Esophagus mucosa (tissue), 1 donor: Measurements from ENCODE around the gene ALS2. TPM values are rescaled to one million over a fixed set of nuclear protein-coding genes. Genes with fewer than 3 reads are reported as not detected.
A peak's percentile ranks its signal among the peaks of the same experiment; 100 is the strongest.
"Not testable (repeated sequence)": the region's sequence is repeated elsewhere in the genome, so short reads cannot be mapped to it uniquely, and the experiment has no call there.

Experiments
- ATAC-seq: fragments of 200-7000 bp; cut with Tn5 transposase; one replicate; pipeline ENCODE4 v1.9.1; 2020
- total RNA-seq: library from RNA; stranded (reverse); gene quantifications from one replicate; pipeline ENCODE4 v1.2.4, GENCODE V29; 2023
- donor health status: DM: yes; HTN: yes; CAD: no.

Gene ALS2
- total RNA-seq = 8.5 TPM

GRCh38 chr2:201780674-201781493, at the start of gene ALS2:
ALS2 (minus strand) TSS chr2:201780933; CDS start chr2:201768885, 12,048 bp downstream.
- peak; percentile 98 for ATAC-seq

DNA sequence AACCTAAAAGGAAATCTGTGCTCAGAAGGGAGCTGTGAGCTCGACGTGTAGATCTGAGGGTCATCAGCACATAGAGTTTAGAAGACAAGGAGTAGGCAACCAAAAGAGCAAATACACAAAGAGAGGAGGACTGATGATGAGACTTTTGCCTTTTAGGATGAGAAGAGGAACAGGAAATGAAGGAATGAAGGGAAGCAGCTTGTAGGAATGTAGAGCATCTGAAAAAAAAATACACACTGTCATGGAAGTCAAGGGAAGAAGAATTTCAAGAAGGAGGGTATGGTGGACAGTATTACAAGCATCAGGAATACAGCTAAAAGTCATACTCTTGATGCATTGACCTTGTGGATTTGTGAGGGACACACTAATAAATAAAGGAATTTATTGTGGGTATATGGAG, 47.5 kb upstream of the ALS2 start:
- ATAC-seq = no peak

DNA sequence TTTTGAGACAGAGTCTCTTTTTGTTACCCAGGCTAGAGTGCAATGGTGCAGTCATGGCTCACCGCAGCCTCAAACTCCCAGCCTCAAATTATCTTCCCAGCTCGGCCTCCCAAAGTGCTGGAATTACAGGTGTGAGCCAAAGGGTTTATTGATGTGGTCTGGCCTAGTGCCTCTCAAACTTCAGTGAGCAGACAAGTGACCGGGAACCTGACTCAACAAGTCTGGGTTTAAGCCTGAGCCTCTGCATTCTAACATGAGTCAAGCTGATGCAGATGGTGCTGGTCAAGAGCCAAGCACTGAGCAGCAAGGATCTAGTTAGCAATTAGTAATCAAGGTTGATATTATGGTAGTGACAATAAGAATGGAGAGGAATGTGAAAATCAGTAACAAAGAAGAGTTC, 46.9 kb upstream of the ALS2 start:
- ATAC-seq = peak; percentile 50

- ATAC-seq = no peak
These were observed 43.5 kb upstream of the ALS2 start for GRCh38 chr2:201824212-201824611.

DNA sequence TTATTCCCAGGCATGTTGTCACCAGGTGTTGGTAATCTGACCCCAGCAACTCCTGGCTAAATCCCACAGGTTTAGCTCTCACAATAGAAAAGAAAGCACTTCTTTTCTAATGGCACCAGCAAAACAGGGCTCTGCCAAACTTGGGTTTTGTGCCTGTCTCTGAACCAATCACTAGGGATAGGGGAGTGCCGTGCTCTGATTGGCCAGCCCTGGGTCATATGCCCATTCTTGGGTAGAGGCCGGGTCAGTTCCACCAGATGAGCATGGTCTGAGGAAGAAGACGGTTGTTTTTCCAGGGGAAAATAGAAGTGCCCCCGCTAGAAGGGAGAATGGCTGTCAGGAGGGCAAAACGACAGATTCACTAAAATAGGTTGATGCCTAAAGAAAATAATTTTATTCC, 40.3 kb upstream of the ALS2 start:
- ATAC-seq = no peak

GRCh38 chr2:201820383-201821007, 39.8 kb upstream of the ALS2 start:
- ATAC-seq = no peak

- ATAC-seq = no peak
These were observed 36.2 kb upstream of the ALS2 start for GRCh38 chr2:201816657-201817575.

DNA sequence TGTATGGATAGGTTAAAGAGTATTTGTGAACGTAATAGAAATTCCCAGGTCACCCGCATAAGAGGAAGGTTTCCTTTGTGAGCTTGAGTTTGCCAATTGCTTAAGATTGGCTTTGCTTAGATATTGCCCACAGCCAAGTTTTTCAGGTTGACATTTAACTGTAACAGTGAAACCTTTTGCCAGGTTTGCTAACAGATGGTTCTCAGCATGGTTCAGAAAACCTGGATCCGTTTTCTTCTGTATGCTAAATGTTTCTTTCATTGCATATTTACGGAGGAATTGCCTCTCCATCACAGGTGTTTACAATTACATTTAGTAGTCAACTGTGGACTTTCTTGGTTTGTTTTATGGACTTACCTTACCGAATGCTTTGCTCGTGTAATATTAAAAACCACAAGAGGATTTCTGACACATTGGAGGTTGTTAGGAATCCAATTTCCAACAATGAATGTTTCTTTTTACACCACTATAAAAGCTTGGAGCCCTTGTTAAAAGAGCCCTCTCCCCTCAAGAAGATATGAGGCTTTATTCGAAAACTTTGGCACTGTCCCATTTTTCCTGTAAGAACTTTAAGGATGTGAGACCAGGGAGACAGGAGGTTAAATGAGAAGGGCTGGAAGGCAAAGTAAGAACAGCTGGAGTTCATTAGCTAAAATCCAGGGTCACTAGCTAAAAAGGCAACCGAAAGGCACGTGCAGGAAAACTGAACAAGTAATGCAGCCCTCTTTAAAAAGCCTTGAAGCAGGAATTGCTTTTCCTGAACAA, 33.4 kb upstream of the ALS2 start:
- ATAC-seq = no peak

- ATAC-seq = not testable (repeated sequence)
These were observed 29.9 kb upstream of the ALS2 start for GRCh38 chr2:201810604-201811003.

DNA sequence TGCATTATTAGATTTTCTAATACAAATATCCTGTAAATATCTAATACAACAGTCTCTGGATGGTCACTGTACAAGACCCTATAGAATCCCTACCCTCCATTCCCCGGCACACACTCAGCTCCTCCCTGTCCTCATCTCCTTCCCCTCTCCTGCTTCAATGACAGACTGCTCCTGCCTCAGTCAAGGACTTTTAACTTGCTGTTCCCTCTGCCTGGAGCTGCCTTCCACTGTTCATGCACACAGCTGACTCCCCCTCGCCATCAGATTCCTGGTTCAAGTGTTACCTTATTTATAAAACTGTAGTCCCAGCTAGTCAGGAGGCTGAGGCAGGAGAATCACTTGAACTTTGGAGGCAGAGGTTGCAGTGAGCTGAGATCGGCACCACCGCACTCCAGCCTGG, 28.9 kb upstream of the ALS2 start:
- ATAC-seq = no peak

DNA sequence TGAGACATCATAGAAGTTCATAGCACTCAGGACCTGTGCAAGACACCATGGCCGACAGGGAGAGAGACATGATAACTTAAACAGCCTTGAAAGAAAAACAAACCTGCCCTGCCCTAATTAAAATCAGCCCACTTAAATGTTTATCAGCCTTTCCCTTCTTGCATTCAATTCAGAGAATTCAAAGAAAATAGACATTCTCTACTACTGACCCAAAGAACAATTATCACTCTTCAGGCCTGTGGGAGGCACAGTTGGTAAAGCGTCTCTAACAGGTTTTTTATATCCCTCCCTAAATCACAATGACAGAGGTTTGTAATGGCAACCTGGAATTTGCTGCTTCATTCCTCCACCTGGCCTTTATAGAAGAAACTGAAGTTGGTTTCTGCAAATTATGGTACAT, 27.3 kb upstream of the ALS2 start:
- no peak for ATAC-seq

DNA sequence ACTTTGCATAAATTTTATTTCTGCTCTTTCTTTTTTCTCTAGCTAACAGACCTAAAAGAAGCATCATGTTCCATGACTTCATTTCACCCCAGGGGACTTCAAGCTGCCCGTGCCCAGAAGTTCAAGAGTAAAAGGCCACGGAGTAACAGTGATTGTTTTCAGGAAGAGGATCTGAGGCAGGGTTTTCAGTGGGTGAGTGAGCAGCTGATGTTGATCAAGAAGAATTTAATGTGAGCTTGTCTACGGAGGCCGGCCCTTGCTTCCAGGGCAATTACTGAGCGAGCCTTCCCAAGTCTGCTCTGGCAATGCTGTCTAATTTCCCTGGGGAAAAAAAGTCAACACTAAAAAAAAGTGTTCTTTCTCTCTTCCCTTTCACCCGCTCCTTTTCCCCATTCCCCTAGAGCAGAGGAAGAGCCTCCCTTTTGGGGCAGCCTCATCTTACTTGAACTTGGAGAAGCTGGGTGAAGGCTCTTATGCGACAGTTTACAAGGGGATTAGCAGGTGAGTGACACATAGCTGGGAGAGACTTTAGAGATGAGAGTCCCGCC, 26.8 kb upstream of the ALS2 start:
- no peak for ATAC-seq

GRCh38 chr2:201806442-201807170, 25.9 kb upstream of the ALS2 start, which contains the start of gene CDK15:
CDK15 (plus strand) TSS chr2:201806537; CDS start chr2:201806665, 128 bp downstream.
- ATAC-seq = no peak

DNA sequence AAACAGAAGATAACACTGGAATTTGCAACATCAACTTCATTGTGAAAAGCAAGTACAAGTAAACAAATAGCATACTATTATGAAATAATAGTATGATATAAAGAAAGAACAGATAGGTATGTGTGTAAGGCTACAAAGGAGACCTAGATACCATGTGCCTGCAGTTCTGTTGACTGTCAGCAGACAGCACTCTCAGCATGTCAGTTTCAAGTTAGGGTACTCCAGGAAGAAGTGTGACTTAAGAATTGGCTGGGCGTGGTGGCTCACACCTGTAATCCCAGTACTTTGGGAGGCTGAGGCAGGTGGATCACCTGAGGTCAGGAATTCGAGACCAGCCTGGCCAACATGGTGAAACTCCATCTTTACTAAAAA, 18.2 kb upstream of the ALS2 start:
- ATAC-seq = not testable (repeated sequence)

DNA sequence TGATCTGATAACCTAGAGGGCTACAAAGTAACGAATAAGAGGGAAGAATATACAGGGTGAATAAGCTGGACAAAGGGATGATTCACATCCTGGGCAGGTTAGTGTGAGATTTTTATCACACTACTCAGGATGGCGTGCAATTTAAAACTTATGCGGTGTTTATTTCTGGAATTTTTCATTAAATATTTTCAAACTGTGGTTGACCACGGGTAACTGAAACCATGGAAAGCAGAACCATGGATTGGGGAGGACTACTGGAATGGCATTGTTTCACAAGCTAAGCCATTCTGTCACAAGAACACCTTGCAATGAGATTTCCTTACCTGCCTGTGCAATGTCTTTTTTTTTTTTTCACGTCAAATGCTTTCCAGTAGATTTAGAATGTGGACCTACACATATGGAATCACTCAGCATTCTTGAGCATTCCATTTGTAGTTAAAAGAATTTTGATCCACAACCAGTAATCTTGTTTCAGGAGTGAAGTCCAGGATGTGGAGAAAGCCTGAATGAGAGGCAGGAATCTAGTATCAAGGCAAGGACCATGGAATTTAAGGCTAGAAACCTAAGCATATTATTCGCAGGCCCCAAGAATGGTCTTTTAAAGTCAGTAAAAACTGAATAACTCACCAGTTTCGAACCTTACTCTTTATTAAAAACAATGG, 17.6 kb upstream of the ALS2 start:
- no peak for ATAC-seq

DNA sequence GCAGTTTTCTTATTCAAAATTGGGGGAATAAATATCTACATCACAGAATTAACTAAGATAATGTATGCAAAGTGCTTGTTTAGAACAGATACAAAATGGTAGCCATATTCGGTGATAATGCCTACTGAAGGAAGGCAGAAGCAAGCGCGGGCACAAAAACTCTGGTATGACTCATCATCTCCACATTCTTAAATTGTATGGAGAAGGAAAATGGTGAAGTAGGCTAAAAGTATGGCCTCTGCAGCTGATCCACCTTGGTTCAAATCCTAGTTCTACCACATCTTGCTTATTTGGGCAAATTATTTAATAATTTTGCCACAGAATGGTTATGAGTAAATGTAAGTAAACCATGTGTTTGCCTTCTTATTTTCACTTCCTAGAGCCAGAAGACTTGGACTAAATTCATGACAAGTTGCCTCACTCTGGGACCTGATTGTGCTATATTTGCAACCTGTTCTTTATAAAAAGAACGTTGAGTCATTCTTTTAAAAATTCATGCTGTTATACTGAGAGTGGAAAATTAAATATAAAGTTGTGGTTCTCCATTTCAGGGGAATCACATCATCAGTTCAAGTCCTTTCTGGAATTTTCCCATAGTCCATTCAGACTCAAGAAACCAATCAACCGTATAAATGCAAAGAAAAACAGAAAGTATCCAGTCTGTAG, 16.6 kb upstream of the ALS2 start:
- no peak for ATAC-seq

DNA sequence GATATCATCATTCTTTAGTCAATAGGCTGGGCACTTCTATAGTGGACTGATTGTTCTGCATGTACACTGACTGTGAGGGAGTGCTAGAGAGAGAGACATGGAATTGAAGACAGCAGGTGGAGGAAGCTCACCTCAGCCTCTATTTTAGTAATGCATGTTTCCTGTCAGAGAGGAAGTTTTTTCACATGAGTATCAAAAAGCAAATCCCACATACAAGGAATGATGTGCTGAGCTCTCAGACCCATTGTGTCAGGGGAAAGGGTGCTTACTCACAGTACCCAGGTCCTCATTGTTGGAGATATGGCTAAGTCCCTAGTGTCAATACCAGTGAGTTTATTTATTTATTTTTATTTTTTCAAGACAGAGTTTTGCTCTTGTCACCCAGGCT, 15.7 kb upstream of the ALS2 start:
- no peak for ATAC-seq

DNA sequence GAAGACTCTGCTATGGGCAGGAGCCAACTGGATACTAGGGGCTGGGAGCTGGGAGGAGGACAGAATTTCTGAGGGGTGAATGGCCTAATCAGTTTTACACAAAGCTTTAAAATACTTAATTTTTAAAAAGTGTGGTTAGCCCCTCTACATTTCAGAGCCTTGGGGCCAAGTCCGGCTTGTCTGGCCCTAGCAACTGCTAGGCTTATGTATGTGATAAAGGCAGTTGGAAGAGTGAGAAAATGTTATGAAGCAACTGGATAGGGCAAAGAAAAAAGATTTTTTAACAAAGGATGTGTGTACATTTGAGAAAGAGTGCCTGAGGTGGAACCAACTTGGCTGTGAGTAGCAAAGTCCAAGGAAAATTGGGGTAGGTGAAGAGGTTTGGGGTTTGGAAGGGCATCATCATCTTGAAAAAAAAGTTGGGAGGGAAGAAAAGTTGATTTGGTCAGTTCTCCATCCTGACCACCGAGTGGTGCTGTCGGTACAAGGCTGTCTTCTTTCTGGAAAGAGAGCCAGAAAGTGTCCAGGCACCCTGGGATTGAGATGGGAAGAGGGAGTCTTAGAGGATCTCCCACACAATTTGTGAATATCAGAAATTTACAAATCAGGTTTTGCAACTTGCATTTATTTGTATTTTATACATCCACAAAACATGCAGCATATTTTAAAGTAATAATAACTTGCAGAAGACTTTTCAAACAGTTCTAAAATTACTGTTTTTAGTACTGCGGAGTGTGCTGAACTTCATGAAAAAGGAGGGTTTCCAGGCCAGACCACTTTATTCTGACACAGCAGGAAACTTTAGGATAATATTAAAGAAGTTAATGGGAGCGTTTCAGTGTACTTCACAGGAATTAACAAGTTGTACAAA, 15.1 kb upstream of the ALS2 start:
- peak; percentile 57 for ATAC-seq

DNA sequence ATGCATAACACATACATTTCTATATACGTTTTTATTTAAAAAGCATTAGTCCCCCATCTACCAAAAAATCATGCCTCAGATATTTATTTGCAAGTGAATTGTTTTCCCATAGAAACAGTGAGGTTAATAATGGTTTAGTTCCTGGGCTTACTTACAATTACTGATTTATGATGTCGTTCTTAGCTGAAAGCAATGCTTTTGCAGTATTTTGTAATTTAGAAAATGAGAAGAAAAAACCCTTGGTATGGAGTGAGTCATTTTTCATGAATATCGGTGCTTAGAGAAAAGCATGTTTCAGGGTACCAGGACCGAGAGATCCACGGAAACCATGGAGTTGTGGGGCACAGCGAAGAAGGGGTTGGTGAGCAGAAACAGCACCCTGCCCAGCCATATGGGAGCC, 13.6 kb upstream of the ALS2 start:
- no peak for ATAC-seq
